22Rv1 (cell line): Measurements from ENCODE around the gene MYBPC3.

Experiments
- H3K27ac ChIP-seq: fragments of 450-650 bp; 2 replicates; pipeline ENCODE4 v1.5.1; 2017
- ZFX ChIP-seq: fragments of 450-650 bp; IDR thresholded peaks from 2 replicates; pipeline ENCODE4 v1.6.1; 2017; ENCODE audit warnings: antibody characterized with exemption, borderline replicate concordance
- TF ChIP-seq, protein P1 (sequence below): fragments of 450-650 bp; IDR thresholded peaks from 2 replicates; pipeline ENCODE4 v1.5.1; 2017; ENCODE audit warnings: mild to moderate bottlenecking

The MYBPC3 gene

DNA sequence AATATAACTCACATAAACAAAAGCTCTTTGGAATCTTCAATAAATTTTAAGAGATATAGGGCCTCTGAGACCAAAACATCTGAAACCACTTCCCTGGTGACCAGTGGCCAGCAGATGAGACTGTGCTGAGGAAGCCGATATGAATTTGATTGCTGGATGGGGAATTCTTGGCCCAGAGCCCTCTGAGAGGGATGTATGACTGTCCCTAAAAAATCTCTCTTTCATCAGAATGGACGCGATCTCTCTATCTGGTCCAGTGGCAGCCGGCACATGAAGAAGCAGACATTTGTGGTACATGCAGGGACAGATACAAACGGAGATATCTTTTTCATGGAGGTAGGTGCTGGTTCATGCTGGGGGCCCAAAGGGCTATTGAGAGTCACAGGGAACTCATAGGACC is 37.5 kb downstream of the MYBPC3 start:
- H3K27ac ChIP-seq, result no peak overlapping the region
- TF ChIP-seq, protein P1, sequence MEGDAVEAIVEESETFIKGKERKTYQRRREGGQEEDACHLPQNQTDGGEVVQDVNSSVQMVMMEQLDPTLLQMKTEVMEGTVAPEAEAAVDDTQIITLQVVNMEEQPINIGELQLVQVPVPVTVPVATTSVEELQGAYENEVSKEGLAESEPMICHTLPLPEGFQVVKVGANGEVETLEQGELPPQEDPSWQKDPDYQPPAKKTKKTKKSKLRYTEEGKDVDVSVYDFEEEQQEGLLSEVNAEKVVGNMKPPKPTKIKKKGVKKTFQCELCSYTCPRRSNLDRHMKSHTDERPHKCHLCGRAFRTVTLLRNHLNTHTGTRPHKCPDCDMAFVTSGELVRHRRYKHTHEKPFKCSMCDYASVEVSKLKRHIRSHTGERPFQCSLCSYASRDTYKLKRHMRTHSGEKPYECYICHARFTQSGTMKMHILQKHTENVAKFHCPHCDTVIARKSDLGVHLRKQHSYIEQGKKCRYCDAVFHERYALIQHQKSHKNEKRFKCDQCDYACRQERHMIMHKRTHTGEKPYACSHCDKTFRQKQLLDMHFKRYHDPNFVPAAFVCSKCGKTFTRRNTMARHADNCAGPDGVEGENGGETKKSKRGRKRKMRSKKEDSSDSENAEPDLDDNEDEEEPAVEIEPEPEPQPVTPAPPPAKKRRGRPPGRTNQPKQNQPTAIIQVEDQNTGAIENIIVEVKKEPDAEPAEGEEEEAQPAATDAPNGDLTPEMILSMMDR, result no peak
- no peak for TF ChIP-seq ZFX

DNA sequence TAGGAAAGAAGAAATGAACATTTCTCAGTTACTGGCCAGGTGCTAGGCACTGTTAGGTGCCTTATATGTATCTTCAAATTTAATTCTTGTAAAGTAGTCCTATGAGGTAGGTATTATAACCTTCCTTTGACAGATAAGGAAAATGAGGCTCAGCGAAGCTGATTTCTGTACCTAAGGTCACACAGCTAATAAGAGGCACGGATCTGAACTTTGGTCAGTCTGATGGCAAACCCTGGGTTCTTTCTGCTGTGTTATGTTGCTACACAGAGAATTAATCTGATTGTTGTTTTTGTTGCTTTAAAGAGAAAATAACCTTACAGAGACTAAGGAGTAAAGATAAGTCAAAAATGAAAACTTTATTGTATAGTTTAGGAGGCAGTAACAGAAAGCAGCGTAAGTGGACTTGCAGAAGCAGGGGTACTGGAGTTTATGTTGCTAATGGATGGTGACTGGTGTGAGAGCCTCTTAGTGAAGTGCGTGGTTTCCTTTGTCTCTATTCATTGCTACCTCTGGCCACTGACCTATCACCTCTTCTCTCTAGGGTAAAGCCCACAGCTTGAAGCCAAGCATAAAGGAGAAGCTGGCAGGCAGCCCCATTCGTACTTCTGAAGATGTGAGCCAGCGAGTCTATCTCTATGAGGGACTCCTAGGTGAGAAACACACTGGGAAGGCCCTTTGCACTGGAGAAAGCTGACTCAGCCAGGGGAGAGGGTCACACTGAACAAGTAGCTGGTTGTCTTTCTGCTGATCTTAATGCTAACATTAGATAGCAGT is 44.3 kb downstream of the MYBPC3 start:
- H3K27ac ChIP-seq, result no peak overlapping the region
- no peak for TF ChIP-seq ZFX

DNA sequence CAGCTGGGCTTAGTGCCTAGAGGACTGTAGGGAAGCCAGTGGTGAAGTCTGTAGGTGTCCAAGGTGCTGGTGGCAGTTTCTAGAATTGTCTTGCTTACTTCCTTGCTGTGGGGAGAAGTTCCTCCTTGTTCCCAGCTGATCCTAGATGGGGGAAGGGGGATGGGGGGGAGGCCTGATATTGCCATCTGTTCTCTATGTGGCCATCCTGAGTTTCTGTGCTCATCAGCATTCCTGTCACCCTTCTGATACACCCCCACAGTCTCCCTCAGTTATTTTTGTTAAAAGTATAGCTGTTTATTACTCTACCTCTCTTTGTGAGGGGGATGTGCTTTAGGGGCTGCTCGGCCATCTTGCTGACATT is 46.0 kb downstream of the MYBPC3 start:
- no peak for TF ChIP-seq ZFX
- TF ChIP-seq, protein P1, result no peak
- H3K27ac ChIP-seq, result no peak overlapping the region

DNA sequence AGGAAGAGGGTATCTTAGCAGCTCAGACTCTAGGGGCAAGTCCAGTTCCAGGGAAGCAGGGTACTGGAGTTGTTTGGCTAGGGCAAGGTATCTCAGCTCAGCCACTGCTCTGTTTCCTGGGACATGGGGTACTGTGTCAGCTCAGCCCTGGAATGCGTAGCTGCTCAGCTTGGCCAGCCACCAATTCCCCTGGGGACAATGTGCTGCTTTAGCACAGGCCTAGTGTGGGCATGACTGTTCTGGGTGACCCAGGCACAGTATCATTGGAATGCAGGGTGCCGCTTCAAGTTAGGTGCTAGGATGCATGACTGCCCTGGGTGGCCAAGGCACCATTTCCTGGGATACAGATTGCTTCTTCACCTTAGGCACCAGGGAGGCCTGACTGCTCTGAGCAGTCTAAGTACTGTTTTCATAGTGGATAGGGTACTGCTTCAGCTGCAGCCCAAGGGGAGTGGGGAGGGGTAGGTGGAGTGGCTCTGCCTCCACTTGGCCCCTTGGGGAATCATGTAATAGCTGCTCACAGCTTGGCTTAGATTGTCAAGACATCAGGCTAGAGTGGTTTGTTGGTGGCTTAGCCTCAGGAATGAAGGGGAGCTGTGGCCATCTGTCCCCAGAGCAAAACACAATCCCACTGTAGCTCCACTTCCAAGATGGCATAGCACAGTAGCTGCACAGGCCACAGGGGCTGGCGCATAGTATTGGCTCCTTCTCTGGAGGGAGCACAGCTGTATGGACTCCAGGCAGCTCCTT is 46.6 kb downstream of the MYBPC3 start:
- no peak for TF ChIP-seq ZFX
- TF ChIP-seq, protein P1, result no peak
- no peak overlapping the region for H3K27ac ChIP-seq

DNA sequence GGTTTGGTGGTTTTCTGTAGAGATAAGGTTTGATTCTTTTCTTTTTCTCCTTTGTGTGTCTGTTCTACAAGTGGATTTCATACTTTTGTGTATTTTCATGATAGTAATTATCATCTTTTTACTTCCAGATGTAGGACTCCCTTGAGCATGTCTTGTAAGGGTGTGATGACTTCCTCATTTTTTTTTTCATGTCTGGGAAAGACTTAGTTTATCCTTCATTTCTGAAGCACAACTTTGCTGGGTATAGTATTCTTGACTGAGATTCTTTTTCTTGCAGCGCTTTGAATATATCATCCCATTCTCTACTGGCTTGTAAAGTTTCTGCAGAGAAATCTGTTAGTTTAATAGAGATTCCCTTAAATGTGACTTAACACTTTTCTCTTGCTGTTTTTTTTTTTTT is 49.6 kb downstream of the MYBPC3 start:
- TF ChIP-seq, protein P1, result no peak
- TF ChIP-seq ZFX, result no peak
- no peak overlapping the region for H3K27ac ChIP-seq

DNA sequence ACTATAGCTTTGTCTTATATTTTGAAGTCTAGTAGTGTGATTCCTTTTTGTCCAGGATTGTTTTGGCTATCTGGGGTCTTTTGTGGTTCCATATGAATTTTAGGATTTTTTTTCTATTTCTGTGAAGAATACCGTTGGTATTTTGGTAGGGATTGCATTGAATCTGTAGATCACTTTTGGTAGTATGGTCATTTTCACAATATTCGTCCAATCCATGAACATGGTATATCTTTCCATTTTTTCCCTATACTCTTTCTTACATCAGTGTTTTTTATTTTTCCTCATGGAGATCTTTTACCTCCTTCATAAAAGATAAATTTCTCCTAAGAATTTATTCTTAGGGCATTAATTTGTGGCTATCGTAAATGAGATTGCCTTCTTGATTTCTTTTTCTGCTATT is 53.4 kb downstream of the MYBPC3 start:
- no peak overlapping the region for H3K27ac ChIP-seq
- TF ChIP-seq, protein P1, result no peak
- TF ChIP-seq ZFX, result no peak

DNA sequence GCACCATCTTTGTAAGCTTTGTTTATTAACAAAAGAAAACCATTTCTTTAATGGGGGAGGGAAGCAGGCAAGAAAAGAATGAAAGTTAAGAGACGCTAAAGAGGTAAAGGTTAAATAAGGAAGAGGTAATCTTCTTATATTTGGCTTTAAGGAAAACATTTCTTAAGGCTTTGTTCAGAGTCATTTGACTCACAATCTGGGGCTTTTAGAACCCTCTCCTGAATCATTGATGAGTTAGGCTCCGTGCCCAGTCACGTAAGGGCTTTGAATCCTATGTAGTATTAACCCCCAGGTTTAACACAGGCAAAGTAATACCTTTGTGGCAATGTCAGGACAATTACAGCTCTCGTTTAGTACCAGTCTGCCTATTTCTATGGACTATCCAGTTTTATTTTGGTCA is 56.5 kb downstream of the MYBPC3 start:
- H3K27ac ChIP-seq, result no peak overlapping the region
- TF ChIP-seq, protein P1, result no peak
- no peak for TF ChIP-seq ZFX
